ENCODE measurements around the gene C17orf113. TPM values are rescaled to one million over a fixed set of nuclear protein-coding genes. Genes with fewer than 3 reads are reported as not detected.

Gene C17orf113
- total and polyA plus RNA-seq, 4 donors: 0.12 to 0.17 (median 0.14) TPM; not detected in 1

DNA sequence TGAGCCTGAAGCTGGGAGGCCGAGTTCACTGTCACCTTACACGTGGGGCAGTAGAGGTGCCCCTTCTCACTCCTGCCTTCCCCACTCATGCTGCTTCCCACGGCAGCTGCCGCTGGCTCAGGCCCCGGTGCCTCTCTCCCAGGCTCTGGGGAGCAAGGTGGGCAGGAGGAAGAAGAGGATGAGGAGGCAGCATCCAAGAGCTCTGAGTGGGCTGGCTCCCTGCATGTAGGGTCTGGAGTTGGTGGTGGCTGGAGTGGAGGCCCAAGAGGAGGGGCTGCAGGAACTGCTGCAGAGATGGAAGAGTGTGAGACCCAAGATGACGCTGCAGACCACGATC, 21.6 kb downstream of the C17orf113 start:
- TF ChIP-seq, protein P1, sequence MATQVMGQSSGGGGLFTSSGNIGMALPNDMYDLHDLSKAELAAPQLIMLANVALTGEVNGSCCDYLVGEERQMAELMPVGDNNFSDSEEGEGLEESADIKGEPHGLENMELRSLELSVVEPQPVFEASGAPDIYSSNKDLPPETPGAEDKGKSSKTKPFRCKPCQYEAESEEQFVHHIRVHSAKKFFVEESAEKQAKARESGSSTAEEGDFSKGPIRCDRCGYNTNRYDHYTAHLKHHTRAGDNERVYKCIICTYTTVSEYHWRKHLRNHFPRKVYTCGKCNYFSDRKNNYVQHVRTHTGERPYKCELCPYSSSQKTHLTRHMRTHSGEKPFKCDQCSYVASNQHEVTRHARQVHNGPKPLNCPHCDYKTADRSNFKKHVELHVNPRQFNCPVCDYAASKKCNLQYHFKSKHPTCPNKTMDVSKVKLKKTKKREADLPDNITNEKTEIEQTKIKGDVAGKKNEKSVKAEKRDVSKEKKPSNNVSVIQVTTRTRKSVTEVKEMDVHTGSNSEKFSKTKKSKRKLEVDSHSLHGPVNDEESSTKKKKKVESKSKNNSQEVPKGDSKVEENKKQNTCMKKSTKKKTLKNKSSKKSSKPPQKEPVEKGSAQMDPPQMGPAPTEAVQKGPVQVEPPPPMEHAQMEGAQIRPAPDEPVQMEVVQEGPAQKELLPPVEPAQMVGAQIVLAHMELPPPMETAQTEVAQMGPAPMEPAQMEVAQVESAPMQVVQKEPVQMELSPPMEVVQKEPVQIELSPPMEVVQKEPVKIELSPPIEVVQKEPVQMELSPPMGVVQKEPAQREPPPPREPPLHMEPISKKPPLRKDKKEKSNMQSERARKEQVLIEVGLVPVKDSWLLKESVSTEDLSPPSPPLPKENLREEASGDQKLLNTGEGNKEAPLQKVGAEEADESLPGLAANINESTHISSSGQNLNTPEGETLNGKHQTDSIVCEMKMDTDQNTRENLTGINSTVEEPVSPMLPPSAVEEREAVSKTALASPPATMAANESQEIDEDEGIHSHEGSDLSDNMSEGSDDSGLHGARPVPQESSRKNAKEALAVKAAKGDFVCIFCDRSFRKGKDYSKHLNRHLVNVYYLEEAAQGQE (IDR thresholded peaks at IDR 0.05): no peak
- TF ChIP-seq MAX (IDR thresholded peaks at IDR 0.05) (no peak), RXRA (IDR thresholded peaks at IDR 0.05) (no peak), HNF4G (IDR thresholded peaks at IDR 0.05) (no peak), YY1 (IDR thresholded peaks at IDR 0.05) (no peak), SP1 (IDR thresholded peaks at IDR 0.05) (no peak), HNF4A (conservative IDR thresholded peaks at IDR 0.05) (no peak), CTCF (IDR thresholded peaks at IDR 0.05; ENCODE audit: low read depth, low read length, missing input control) (no peak), EGR1 (IDR thresholded peaks at IDR 0.05; ENCODE audit: low read depth in 2 of 2) (no peak), JUND (IDR thresholded peaks at IDR 0.05) (no peak)
- TF ChIP-seq, protein P2, sequence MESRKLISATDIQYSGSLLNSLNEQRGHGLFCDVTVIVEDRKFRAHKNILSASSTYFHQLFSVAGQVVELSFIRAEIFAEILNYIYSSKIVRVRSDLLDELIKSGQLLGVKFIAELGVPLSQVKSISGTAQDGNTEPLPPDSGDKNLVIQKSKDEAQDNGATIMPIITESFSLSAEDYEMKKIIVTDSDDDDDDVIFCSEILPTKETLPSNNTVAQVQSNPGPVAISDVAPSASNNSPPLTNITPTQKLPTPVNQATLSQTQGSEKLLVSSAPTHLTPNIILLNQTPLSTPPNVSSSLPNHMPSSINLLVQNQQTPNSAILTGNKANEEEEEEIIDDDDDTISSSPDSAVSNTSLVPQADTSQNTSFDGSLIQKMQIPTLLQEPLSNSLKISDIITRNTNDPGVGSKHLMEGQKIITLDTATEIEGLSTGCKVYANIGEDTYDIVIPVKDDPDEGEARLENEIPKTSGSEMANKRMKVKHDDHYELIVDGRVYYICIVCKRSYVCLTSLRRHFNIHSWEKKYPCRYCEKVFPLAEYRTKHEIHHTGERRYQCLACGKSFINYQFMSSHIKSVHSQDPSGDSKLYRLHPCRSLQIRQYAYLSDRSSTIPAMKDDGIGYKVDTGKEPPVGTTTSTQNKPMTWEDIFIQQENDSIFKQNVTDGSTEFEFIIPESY (IDR thresholded peaks at IDR 0.05): no peak
- no peak for DNase-seq (ENCODE audit: low spot score)
- 74% methylated on average over 7 of the region's 7 CpGs for WGBS

DNA sequence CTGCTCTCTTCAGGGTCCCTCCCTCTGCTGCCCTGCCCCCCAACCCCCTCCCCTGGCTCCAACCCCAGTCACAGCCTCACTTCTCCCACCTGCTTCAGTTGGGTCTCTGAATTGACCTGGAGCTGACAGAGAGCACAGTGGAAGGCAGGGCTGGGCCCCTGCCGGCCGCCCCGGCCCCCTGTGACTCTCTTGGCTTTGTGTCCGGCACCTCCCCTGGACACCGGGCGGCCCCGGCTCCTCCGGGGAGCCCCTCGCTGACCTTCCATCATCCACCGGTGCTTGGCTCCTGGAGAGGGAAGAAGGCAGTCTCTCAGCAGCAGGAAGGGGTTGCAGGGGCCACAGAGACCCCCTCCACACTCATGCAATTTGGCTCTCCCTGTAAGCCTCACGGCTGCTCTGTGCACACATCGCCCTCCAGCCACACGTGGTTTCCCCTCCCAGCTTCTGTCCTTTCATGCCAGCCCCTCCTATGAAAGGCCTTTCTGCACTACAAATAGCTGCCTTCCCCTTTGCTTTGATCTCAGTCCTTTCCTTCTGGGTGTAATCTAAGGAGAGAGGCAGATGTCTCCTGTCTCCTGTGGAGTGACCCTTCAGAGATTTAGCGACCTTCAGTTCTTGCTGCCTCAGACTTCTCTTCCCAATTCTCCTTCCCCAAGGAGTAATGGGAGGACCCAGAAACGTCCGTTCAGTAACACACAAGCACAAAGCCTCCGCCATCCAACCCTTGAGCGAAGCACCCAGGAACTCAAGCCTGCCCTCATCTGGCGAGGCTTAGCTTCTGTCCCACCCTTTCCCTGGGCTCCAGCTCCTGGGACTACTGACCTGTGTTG, 22.2 kb downstream of the C17orf113 start:
- H3K27ac ChIP-seq (ENCODE audit: low read depth in 1 of 2, low read length in 2 of 2): no peak overlapping the region

More for the DNA sequence above, 21.6 kb downstream of the C17orf113 start:
- no peak overlapping the region for H3K9ac ChIP-seq (ENCODE audit: low read depth in 1 of 2, low read length in 2 of 2)
- no peak overlapping the region for H3K4me3 ChIP-seq (ENCODE audit: low read depth in 1 of 3, low read length in 3 of 3)
- H3K4me1 ChIP-seq (ENCODE audit: control insufficient read depth in 4 of 4, insufficient read depth in 4 of 4, low read length in 3 of 4): peaks cover 12 to 24% (median 19%) of the 10 kb centered on the region in 4 donors
- H3K27ac ChIP-seq (ENCODE audit: low read depth in 1 of 2, low read length in 2 of 2): no peak overlapping the region
- H3K36me3 ChIP-seq (ENCODE audit: control insufficient read depth in 4 of 4, insufficient read depth in 3 of 4, low read depth in 1 of 4, low read length in 3 of 4): no peaks in the 10 kb centered on the region
- H3K27me3 ChIP-seq (ENCODE audit: control insufficient read depth in 4 of 4, insufficient read depth in 4 of 4, low read length in 3 of 4): no peaks in the 10 kb centered on the region
- H3K9me3 ChIP-seq (ENCODE audit: control insufficient read depth in 4 of 4, low read length in 3 of 4): no peaks in the 10 kb centered on the region

More for the DNA sequence above, 22.2 kb downstream of the C17orf113 start:
- H3K4me1 ChIP-seq (ENCODE audit: control insufficient read depth in 4 of 4, insufficient read depth in 4 of 4, low read length in 3 of 4): peaks cover 14 to 30% (median 25%) of the 10 kb centered on the region in 4 donors
- H3K4me3 ChIP-seq (ENCODE audit: low read depth in 1 of 3, low read length in 3 of 3): no peak overlapping the region
- peak; percentile 25 for TF ChIP-seq CTCF (IDR thresholded peaks at IDR 0.05; ENCODE audit: low read depth, low read length, missing input control)
- TF ChIP-seq TAF1 (conservative IDR thresholded peaks at IDR 0.05): no peak
- TF ChIP-seq RAD21 (IDR thresholded peaks at IDR 0.05): peak; percentile 54 to 64
- no peaks in the 10 kb centered on the region for H3K9me3 ChIP-seq (ENCODE audit: control insufficient read depth in 4 of 4, low read length in 3 of 4)
- H3K9ac ChIP-seq (ENCODE audit: low read depth in 1 of 2, low read length in 2 of 2): no peak overlapping the region
- H3K36me3 ChIP-seq (ENCODE audit: control insufficient read depth in 4 of 4, insufficient read depth in 3 of 4, low read depth in 1 of 4, low read length in 3 of 4): peaks cover 0 to 3% (median 0%) of the 10 kb centered on the region in 4 donors
- 69% methylated on average over 19 of the region's 19 CpGs for WGBS
- no peak for DNase-seq (ENCODE audit: low spot score)
- H3K27me3 ChIP-seq (ENCODE audit: control insufficient read depth in 4 of 4, insufficient read depth in 4 of 4, low read length in 3 of 4): no peaks in the 10 kb centered on the region

All from liver (tissue), 9 donors.